ENCODE data around the gene MFAP3L.

MFAP3L gene

DNA sequence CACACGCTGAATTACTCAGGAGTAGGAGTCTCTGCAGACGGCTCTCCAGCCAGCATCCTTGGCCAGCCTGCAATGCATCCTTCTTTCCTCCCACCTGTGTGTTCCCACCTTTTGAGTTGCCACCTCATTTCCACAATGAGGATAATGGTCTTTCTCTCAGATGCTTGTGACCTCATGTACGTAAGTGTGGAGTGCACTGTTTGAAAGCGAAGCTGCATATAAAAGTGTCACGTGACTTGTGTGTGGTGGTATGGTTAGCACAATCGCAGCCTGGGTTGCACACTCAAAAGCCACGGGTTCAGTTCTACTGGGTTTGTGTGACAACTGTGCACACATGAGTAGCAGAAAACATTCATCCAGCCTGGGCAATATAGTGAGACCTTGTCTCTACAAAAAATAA lies 12.0 kb upstream of the MFAP3L start:
- in situ Hi-C loops (cut with HindIII; ENCODE audit: low pct_unique_long_range_greater_than_20kb, low sequenced_read_pairs), result no loop called here
- DNase-seq (ENCODE audit: low read depth in 1 of 2, low spot score in 1 of 2), result no peak
- TF ChIP-seq JUND (IDR thresholded peaks at IDR 0.05; ENCODE audit: low read depth), result no peak

DNA sequence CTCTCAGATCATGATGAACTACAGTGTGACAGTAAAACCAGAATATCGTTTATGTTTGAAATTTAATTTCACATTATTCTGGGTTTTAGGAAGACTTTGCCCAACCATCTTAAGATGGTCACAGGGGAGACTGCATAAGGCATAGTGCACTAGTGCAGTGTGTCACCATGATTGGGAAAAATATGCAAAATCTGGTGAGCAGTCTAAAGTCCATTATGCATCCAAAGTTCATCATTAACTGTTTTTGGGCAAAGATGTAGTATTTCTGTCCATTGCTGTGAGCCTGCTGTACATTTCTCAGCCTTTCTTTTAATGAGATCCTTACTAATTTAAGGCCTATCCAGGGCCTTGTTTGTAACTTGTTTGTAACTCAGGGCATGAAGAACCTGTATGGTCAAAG lies 11.3 kb upstream of the MFAP3L start:
- no peak for DNase-seq (ENCODE audit: low read depth in 1 of 2, low spot score in 1 of 2)
- in situ Hi-C loops (cut with HindIII; ENCODE audit: low pct_unique_long_range_greater_than_20kb, low sequenced_read_pairs), result no loop called here
- no peak for TF ChIP-seq JUND (IDR thresholded peaks at IDR 0.05; ENCODE audit: low read depth)

DNA sequence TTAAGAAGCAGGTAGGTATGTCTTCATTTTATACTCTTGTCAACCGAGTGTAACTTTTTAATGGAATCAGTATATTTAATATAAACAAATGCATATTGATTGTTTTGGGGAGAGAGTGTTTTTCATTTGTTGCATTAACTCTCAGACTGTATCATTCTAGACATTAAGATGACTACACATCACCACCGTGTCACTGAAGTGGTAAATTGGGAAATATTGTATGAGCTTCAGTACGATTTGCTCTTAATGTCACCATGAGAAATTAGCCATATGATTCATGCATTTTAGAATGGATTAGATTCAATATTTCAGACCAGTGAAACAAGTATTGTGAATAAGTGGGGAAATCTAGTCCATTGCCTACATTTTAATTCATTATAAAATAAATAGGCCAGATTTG lies 9.7 kb upstream of the MFAP3L start:
- TF ChIP-seq JUND (IDR thresholded peaks at IDR 0.05; ENCODE audit: low read depth), result no peak
- in situ Hi-C loops (cut with HindIII; ENCODE audit: low pct_unique_long_range_greater_than_20kb, low sequenced_read_pairs), result no loop called here
- no peak for DNase-seq (ENCODE audit: low read depth in 1 of 2, low spot score in 1 of 2)

DNA sequence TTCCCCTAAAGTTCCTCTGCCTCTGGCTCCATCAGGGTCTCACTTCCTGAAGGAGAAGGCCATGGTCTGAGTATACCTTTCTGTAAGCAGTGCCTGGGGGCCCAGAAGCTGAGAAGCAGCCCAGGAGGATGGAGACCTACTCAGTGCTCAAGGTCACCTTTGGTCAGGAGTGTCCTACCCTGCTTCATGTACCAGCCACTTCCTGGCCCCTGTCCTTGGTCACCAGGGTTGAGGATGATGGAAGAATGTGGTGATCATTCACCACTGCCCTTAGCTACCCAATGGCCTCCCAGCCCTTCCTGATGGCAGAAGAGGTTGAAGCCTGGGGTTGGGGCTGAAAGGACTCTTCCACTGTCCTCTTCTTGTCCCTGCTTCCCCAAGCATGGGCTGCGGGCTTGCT lies 9.0 kb upstream of the MFAP3L start:
- in situ Hi-C loops (cut with HindIII; ENCODE audit: low pct_unique_long_range_greater_than_20kb, low sequenced_read_pairs), result no loop called here
- DNase-seq (ENCODE audit: low read depth in 1 of 2, low spot score in 1 of 2), result no peak
- TF ChIP-seq JUND (IDR thresholded peaks at IDR 0.05; ENCODE audit: low read depth), result no peak

DNA sequence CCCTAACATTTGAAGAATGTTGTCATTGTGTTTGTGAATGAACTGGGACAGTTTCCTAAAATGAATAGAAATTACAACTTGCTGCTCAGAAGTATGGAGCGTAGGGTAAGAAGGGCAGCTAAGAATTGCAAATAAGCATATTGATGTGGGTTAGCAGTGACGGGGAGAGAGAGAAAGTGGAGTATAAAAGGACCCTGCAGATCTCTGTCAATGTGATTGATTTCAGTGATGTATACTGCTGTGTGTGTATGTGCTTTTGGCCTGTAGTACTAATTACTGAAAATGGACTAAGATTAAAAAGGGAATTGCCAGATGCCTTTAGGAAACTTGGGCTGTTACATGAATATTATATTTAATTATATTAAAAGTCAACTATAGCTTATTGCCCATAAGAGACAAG lies 7.8 kb upstream of the MFAP3L start:
- in situ Hi-C loops (cut with HindIII; ENCODE audit: low pct_unique_long_range_greater_than_20kb, low sequenced_read_pairs), result no loop called here
- no peak for DNase-seq (ENCODE audit: low read depth in 1 of 2, low spot score in 1 of 2)
- TF ChIP-seq JUND (IDR thresholded peaks at IDR 0.05; ENCODE audit: low read depth), result no peak

DNA sequence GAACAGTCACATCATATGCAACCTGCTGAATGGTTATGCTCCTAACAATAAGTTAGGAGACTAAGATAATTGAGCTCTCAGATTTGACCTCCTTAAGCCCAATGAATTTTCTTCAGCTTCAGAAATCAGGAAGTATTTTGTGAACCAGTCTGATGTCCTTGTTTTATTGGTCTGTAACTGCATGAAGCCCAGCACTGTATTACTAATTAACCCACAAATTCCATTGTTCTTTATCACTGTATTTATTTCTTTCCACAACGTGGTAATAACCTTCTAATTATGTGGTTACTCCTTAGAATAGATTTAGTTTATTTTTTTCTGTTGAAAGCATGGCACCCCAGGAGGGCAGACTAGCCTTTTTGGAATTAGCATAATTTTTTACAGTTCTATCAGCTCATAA lies 3.9 kb upstream of the MFAP3L start:
- no peak for DNase-seq (ENCODE audit: low read depth in 1 of 2, low spot score in 1 of 2)
- TF ChIP-seq JUND (IDR thresholded peaks at IDR 0.05; ENCODE audit: low read depth), result no peak
- in situ Hi-C loops (cut with HindIII; ENCODE audit: low pct_unique_long_range_greater_than_20kb, low sequenced_read_pairs), result no loop called here

DNA sequence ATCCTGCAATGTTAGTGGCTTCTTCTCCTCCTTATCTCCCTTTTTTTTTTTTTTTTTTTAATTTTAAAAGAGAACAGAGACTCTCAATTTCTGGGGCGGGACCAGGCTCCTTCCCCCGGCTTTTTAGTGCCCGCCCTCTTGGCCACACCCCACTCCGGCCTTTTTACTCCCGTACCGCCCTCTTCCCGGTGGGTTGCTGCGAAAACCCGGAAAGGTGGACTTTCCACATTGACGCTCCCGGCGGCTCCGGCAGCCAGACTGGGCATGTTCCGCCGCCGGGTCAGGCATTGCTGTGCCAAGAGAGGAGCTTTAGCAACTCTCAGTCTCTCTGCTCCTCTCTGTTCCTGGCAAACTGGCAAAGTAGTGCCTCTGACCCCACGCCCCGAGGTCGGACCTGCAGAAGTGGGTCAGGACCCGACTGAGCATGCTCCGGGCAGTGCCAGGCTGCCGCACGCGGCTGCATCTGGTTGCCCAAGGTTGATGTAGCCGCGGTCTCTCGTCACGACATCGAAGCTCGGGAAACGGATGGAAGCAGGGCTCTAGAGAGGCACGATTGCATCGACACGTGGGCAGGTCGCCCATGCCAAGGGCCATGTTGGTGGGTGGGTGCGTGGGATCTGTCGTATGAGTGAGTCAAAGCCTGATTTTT lies 1.1 kb upstream of the MFAP3L start:
- no peak for TF ChIP-seq JUND (IDR thresholded peaks at IDR 0.05; ENCODE audit: low read depth)
- in situ Hi-C loops (cut with HindIII; ENCODE audit: low pct_unique_long_range_greater_than_20kb, low sequenced_read_pairs), result no loop called here
- peak; percentile 69 to 95 for DNase-seq (ENCODE audit: low read depth in 1 of 2, low spot score in 1 of 2)

DNA sequence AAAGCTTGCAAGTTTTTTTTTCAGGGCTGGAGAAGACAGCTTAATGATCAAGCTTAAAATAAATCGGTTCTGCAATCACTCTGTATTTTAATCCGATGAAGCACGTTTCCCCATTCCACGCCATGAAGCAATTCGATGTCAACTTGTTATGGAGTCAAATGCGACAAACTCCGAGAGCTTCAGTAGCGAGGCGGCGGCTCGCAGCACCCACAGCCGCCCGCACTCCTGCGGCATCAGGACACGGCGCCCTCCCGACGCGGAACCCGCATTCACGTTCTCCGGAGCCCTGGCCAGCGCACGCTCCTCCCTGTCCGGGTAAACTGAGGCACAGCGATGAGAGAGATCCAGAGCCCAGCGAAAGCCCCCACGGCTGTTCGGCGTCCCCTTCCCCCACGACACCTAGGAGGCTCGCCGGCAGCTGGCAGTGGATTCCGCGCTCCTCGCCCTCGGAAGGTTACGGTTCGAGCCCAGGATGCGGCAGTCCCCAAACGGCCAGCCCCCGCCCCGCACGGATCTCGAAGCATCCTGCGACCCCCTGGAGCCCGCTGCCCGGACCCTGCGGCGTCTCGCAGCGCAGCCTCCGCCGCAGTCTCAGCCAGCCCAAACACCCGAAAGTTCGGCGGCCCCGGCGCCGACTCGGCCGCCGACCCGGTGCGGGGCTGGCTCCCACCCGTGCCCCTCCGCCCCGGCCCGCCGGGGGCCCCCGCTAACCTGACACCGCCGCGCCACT lies 507 bp downstream of the MFAP3L start:
- in situ Hi-C loops (cut with HindIII; ENCODE audit: low pct_unique_long_range_greater_than_20kb, low sequenced_read_pairs), result no loop called here
- DNase-seq (ENCODE audit: low read depth in 1 of 2, low spot score in 1 of 2), result peak; percentile 5 to 21
- no peak for TF ChIP-seq JUND (IDR thresholded peaks at IDR 0.05; ENCODE audit: low read depth)

DNA sequence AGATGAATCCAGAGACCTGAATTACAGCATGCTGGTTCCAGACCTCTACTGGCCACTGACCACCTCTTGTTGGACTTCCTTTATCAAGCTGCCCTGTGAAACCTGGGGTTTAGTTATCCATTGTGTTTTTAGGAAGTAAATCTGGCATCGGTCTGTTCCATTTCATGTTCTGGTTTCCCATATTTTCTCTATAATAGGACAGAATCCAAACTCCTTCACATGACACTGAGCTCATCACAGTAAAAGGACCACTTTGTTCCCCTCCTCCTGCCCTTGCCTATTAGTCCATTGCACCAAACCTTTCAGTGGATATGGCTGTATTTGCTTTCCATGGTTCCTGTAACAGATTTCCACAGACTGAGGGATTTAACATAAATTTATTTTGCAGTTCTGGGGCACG lies 4.0 kb downstream of the MFAP3L start:
- no peak for TF ChIP-seq JUND (IDR thresholded peaks at IDR 0.05; ENCODE audit: low read depth)
- in situ Hi-C loops (cut with HindIII; ENCODE audit: low pct_unique_long_range_greater_than_20kb, low sequenced_read_pairs), result no loop called here
- DNase-seq (ENCODE audit: low read depth in 1 of 2, low spot score in 1 of 2), result no peak

DNA sequence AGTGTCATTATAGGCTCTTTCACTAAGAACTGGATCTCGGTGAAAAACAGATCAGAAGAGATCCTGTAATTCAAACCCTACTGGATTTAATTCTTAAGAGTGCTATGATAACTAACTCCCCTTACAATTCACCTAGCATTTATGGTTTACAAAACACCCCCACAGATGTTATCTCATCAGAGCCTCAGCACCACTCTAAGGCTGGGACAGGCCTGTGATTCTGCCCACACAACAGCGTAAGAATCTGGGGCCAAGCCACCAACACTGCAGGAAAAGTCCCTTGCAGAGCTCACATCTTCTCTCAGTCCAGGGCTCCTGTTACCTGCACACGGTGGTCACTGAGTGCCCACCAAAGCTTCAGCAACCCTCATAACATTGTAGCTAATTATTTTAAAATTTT lies 8.9 kb downstream of the MFAP3L start:
- TF ChIP-seq JUND (IDR thresholded peaks at IDR 0.05; ENCODE audit: low read depth), result no peak
- in situ Hi-C loops (cut with HindIII; ENCODE audit: low pct_unique_long_range_greater_than_20kb, low sequenced_read_pairs), result no loop called here

DNA sequence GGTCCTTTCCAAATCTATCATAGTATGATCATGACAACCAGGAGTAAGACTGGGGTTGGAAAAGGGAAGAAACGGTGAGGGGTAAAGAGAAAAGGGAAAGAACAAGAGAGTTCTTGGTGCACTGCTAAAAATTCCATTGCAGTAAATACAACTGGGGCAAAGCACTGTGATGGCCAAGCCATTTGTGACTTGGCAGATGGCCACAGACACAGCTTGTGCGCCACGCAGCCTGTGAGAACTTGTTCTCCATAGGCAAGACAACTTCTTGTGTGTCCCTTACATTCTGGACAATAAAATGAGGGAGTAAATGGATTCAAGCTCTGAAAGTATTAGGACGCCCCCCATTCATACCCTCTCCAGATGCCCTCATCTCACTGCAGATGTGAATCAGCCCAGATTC lies 10.9 kb downstream of the MFAP3L start:
- no peak for DNase-seq (ENCODE audit: low read depth in 1 of 2, low spot score in 1 of 2)
- in situ Hi-C loops (cut with HindIII; ENCODE audit: low pct_unique_long_range_greater_than_20kb, low sequenced_read_pairs), result no loop called here
- TF ChIP-seq JUND (IDR thresholded peaks at IDR 0.05; ENCODE audit: low read depth), result no peak

More for the DNA sequence above, 8.9 kb downstream of the MFAP3L start:
- DNase-seq (ENCODE audit: low read depth in 1 of 2, low spot score in 1 of 2), result no peak

DNA sequence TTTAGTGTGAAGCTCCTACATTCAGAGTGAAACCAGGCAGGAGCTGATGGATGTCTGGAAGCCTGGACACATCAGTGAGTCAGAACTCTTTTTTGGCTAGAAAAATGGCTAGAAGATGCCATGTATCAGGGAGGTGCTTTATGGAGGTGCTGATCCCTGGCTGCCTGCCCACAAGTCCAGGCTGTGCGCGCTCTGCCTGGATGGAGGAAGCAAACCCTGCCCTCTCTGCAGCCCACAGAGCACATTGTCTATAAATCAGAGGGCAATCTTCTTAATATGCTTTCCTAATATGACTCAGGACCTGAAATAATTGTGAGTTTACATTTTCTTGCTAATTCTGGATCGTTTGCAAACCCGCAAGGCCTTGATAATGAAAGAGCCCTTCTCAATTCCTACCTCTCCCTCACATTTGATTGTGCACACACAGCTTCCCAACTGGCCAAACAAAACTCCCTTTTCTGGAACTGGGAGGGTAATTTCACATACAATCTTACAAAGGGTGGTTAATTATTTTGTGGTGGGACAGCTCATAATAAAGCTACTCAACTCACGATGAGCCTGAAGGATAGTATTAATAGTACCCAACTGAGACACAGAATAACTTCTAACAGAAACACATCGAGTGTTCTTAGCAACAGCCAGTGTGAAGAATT lies 11.7 kb downstream of the MFAP3L start:
- in situ Hi-C loops (cut with HindIII; ENCODE audit: low pct_unique_long_range_greater_than_20kb, low sequenced_read_pairs), result no loop called here
- no peak for DNase-seq (ENCODE audit: low read depth in 1 of 2, low spot score in 1 of 2)
- no peak for TF ChIP-seq JUND (IDR thresholded peaks at IDR 0.05; ENCODE audit: low read depth)

DNA sequence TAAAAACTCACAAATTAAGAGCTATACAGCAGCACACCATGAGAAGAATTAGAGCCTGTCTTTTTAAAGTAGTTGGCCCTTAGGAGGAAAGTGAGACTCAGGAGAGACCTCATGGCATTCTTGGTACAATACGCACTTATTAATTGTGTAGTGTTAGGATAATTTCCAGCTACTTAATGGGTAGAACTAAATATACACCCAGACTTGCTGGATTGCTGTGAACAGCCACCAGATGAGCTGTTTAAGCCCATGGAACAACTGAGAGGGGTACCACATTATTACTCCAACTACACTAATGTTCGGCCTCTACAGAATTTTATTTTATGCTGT lies 13.6 kb downstream of the MFAP3L start:
- DNase-seq (ENCODE audit: low read depth in 1 of 2, low spot score in 1 of 2), result no peak
- no peak for TF ChIP-seq JUND (IDR thresholded peaks at IDR 0.05; ENCODE audit: low read depth)
- in situ Hi-C loops (cut with HindIII; ENCODE audit: low pct_unique_long_range_greater_than_20kb, low sequenced_read_pairs), result no loop called here
